CMK (cell line): ENCODE data around the gene MESP2.

Experiments used
- DNase-seq: peaks from one replicate; pipeline ENCODE4 v3.0.0-alpha.2; 2010; ENCODE audit warnings: low read depth

Gene MESP2

DNA sequence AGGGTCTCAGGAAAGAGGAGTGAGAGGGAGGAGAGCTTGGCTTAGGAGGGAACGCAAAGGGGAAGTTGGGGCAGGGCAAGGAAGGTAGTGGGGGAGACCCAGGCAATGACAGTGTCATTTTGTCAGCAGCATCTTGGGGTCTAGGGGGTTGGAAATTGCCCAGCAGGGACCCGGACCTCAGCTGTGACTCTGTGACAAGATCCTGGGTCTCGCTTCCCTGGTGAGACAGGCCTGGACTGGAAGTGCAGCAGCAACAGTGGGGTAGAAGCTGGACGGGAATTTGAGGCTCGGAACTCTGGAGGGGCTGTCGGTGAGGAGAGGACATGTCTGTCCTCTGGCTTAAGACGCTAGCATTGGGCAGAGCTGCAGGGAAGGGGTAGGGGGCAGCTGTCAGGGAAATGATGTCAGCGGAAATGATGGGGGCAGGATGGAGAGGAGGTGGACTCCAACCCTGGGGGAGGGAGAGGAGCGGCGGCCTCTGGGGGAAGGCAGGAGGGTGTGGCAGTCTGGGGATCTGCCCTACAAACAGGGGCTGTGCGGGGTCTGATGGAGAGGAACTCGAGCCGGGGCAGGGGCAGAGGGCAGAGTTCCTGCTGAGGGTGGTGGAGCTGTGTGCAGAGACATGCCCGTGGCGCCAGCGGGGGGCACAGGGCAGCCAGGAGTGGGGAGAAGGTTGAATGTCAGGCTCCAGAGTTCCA is 26.2 kb downstream of the MESP2 start:
- DNase-seq, result no peak

DNA sequence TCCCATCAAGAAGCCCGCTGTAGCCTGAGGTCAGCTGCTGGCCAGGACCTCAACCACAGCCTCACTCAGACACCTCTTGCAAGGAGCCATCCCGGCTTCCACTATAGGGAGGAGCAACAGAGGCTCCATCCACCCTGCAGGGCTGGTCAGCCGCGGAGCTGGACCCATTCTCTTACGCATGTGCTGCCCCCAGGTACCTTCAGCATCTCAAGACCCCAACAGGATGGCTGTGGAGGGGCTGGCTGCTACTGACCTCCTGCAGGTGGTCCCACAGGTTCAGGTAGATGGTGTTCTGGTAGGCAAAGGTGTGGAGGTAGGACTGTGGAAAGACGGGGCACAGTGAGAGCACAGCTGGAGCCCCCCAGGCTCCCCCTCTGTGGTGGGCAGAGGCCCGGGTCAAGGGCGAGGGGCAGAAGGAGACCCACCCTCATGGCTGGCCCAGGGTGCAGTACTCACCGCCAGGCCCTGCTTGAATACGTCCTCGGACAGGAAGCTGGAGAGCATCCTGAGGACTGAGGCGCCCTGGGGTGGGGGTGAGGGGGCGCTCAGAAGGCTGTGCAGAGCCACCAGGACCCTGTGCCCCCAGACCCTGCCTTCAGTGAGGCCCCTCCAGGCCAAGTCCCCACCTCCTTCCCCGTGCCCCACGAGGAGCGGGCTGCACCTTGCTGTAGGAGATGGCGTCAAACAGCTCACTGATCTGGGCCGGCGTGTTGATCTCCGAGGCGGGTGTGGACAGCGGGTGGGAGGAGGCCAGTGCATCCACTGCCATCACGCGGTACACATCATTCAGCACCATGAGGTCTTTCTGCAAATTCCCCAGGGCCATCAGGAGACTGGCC is 27.1 kb downstream of the MESP2 start:
- no peak for DNase-seq

DNA sequence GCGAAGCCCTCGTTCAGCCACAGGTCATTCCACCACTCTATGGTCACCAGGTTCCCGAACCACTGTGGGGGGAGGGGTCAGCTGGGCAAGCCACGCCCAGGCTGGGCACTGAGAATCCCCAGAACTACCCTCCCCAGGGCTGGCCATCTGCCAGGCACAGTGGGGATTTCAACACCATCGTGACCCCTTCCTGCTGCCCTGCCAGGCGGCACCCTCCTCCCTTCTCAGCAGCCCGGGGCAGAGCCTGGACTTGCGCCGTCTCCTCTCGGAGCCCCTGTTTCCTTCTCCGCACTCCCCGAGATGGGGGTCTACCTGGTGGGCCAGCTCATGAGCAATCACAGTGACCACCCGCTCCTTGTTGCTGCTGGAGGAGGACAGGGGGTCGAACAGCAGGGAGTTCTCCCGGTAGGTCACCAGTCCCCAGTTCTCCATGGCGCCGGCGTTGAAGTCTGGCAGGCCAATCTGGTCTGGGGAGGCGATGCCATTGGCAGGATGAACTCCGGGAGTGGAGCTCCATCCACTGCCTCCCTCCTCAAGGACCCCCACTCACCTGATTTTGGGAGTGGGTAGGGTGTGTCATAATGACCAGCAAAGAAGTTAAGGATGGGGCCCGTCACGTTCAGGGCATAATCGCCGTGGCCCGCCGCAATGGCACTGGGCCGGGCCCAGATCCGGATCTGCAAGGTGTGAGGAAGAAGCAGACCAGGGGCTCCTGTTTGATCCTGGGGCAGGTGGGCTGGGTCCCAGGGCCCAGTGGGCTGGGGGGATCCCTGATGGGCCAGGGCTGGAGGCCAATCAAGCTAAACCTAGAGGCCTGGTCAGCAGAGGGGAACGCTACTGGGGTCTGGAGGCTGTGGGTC is 28.0 kb downstream of the MESP2 start:
- no peak for DNase-seq

DNA sequence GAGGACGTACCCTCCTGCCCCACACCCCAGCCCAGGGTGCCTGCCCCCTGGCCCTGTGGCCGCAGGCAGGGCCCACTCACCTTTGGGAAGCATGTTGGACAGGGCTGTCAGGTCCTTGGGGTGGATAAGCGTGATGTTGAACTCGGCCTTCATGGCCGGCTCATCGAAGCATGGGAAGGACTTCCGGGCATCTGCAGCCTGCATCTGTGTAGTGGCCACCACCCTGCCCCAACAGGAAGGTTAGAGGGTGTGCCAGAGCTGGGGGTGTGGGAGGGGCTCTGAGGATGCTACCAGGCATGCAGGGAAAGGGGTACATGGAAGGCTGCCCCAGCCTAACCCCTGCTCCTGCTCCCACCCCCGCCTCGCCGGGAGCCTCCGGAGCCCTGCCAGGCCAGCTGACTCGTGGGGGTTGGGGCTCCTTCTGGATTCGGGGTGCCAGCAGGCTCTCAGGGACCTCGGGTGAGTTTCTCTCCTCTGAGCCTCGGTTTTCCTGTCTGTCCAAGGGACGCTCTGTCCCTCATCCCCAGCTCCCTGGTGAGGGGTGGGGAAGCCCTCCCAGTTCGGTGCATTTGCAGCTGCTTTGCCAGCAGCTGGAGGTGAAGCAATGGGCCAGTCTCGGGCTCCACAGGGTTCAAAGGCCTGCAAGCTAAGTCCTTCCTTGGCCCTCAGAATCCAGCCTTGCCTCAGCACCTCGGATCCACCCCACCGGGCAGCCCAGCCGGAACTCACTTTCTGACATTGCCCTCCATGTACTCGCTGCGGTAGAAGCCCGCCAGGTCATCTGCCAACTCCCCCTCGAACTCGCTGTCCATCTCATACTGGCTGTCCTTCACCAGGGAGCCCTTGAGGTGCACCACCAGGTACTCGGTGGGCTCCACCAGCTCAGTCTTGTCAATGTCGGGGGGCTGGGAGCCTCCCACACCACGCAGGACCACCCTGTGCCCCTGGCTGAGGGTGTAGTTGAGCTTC is 29.4 kb downstream of the MESP2 start:
- no peak for DNase-seq

DNA sequence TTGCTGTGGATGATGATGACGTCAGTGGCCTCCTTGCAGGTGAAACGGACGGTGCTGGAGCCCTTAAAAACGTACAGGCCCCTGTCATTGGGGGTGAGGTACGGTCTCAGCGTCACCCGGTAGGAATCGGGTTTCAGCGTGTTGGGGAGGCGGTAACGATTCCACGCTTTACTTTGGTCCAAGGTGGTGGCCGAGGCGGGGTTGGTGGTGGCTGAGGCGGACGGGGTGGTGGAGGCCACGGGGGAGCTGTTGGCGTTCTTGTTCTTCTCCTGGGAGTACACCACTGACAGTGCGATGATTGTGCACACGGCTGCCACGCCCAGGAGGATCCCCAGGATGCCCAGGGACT is 30.1 kb downstream of the MESP2 start:
- no peak for DNase-seq

DNA sequence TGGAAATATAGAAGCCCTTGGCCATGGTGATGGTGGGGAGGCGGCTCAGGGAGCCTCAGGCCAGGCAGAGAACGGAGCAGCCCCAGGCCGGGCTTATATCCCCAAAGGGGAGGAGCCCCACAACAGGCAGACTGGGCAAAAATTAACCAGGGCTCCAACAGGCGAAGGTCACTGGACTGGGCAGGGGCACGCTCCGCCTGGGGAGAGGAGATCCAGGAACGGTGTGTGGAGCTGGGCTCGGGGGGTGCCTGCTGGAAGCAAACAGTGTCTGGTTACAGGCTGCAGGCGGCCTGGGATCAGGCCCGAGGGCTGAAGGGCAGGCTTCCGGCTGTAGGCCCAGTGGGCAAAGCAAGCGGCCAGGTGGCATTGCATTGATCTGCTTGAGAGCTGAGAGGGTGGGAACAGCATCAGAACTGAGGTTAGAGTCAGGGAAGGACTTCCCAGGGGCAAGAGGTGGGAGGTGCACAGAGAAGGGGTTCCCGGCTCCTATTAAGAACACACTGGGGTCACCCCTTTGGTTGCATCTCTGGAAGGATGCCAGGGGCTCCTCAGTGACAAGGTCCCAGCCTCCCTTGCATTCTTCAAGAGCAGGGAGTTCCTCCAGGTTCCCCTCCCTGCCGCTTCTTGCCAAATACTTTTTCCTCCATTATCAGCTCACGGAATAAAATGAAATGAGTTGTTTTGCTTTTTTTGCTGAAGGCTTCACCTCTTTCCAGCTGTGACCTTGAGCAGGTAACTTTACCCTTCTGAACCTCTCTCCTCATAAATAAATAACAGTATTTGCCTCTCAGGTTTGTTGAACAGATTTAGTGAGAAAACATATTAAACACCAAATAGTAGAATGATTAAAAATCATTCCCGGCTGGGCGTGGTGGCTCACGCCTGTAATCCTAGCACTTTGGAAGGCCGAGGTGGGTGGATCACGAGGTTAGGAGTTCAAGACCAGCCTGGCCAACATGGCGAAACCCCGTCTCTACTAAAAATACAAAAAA is 30.7 kb downstream of the MESP2 start:
- no peak for DNase-seq

DNA sequence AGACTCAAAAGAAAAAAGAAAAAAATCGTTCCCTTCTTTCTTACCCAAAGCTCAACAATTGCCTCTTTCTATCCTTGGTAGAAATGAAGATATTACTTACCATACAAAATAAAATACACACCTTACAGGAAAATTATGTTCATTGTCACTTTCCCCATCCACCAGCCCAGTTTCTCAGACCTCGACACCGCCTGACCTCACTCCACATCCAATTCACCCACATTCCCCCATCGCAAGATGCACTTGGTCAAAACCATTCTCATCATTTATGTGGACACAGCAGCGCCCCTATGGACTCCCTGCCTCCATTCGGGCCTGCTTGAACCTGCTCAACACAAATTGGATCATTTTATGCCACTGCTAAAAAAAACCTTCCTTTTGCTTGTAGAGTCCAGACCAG is 31.6 kb downstream of the MESP2 start:
- no peak for DNase-seq

DNA sequence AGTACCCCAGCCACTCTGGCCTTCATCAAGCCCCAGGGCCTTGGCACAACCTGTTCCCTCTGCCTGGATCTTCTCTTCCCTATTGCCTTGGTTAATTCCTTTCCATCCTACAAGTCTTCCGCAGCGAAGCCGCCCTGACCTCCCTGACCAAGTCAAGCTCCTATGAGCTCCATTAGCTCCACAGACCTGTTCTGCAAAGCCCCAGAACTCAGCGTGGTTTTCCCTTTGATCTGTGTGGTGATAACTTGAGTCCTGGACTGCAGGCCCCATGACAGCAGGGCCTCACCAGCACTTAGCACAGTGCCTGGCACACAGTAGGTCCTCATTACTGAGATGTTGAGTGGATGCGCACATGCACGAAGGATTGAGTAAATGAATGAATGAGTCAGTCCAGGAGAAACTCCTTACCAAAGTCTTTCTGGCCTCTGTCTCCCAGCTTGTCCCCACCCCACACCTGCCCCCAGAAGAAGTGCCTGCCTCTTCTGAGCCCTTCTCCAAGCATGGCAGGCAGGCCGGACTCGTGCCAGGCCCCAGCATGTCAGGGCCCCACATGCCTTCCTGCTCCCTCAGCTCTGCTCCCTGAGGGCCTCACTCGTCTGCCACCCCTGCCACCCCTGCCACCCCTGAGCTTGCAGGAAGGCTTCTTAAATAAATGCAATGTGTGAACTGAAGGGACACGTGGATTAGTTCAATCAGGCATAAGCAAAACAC is 32.2 kb downstream of the MESP2 start:
- DNase-seq, result no peak

DNA sequence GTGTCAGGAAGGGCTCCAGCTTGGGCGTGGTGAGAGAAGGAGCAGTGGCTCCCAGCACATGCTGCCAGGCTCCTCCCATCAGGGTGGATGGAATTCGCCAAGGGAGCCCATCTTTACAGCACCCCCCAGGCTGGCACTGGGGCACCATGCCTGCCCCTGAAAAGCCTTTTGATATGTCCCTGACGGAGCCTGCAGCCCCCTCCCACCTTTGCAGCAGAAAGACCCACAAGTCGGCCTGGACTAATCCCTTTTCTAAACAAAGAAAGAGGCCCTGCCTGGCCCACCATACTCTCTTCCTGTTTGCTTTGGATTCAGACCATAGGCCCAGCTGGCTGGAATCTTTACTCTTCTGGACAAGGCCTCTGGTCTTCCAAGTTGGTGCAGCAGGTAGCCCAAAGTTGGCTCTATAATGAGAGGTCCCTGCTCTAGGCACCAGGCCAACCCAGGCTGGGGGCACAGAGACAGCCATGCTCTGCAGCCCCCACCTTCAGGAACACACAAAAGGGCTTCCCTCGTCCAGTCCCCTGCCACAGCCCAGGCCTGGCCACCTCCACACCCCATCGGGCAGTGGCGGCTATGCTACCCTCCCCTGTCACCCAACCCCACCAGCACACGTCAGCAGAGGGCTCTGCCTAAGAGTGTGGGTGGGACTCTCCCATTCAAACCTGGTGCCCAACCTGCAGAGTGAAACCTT is 33.1 kb downstream of the MESP2 start:
- no peak for DNase-seq

DNA sequence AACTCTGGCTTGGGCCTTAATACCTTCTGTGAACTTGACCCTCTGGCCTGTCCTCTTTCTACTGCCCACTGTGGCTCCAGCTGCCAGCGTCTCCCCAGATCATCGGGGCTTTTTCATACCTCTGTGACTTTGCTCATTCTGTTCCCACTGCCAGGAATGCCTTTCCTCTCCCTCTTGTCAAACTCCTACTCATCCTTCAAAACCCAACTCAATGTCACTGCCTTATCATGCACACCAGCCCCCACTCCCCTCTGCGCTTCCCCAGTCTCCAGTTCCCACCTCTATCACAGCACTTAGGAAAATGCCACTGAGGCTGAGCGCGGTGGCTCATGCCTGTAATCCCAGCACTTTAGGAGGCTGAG is 33.6 kb downstream of the MESP2 start:
- DNase-seq, result no peak

DNA sequence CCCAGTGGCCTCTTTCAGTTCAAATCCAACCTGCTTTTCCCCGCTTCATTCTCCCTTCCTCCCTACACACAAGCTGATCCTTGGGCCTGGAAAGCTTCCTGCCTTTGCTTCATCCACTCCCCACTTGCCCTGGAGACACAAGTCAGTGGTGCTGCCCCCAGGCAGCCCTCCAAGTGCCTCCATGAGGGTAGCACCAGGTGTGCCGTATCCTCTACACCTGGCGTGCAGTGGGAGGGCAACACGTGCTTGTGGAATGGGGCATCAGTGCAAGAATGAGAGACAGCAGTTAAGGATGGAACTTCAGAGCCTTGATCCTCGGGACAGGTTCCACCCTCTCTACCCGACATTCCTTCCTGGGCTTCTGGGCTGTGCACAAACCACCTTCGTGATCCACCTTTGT is 34.7 kb downstream of the MESP2 start:
- no peak for DNase-seq

DNA sequence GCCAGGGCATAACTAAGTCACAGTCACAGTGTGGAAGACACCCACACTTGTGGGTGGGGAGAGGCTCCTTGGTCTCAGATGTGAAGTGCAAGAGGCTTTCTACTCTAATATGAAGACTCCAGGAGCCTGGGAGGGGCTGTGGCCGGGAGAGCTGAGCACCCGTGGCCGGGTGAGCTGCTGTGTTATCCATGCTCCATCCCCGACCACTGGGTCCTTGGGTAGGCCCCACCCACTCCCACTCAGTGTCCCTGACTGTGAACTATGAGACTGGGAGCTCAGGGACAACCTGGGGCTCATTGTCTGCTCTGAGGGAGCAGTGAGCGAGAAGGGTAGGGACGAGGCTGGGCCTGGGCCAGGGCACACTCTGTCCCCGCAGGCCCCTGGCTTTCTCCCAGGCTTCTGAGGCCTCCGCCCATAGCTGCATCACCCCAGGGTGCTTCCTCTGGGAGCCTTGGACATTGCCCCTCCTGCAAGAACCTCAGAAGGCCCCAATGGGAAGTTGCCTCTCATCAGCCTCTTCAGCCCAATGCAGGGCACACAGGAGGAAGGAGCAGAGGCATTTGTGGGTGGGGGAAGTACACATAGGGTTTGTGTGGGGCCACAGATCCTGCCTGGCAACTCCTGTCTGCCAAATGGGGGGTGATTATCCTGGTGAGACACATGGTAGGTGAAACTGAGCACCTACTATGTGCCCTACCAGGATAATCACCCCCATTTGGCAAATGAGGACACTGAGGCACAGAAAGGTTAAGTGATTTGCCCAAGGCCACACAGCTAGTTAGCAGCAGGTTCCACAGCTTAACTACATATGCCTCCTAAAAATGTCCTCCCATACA is 36.1 kb downstream of the MESP2 start:
- DNase-seq, result peak; percentile 70

DNA sequence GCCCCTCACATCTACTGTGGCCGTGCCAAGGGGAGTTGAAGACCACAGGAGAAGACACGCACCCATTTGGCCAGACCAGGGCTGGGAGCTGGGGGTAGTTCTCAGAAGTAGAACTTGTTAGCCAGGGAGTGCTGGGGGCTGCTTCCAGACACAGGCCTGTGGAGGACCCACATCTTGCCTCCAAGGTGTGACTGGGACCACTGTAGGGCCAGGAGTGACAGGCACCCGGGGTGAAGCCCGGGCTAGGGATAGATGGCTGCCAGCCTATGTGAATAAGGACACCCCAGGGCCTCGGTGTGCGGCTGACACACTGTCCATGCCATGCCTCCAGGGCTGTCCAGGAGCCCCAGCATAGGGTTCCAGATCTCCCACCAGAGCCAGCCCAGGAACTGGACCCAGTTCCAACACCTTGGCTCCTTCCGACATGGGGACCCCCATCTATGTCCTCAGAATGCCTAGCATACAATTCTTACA is 36.8 kb downstream of the MESP2 start:
- DNase-seq, result no peak

DNA sequence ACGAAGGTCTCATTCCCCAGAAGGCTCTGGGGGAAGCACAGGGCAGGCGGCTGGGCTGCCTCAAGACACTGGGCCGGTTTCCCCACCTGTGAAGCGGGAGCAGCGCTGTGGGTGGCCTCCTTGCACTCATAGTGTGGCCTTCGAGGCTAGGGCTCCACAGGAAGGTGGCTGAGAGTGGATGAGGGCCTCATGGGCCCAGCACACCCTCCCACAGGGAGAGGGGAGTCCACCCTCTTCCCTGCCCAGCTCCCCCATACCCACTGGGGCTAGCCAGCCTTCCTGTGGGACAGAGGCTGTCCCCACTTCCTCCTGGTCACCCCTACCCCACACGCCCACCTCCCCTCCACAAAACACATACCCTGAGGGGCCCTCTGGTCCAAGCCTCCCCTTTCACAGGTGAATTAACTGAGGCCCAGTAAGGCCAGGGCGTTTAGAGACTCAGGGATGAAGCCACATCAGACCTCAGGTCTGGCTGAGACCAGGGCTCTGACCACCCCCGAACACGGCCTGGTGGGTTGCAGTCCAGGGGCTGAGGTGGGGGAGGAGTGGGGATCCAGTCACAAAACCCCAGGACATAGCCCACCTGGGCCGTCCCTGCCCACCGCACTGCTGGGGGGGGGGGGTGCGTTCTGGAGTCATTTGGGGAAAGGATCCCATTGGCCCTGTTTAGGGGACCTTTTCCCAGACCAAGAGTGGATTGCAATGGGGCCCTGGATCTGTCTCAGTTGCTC is 37.4 kb downstream of the MESP2 start:
- DNase-seq, result no peak

DNA sequence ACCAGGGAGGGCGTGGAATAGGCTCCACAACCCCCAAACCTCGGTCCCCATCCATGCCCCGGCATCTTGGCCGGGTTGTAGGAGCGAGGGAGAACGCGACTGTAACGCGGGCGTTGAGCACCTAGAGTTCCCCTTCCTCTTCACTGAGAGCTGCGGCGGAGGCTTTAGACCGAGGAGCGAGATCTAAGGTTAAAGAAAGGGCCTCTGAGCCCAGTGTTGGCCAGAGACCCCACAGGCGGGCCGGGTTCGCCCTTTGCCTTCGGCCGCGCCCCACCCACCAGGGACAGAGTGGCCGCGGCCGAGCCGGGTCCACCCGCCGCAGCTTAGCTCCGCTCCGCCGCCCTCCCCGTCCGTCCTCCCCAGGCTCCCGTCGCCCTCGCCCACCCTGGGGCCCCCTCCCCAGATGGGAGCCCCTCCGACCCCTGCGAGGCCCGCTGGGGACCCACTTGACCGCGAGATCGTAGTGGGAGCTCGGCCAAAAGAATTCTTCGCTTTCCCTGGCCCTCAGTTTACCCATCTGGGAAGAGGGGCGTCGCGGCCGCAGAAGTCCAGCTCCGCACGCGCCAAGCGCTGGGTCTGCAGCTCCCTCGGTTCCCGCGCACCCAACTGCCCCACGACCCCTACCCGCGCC is 38.1 kb downstream of the MESP2 start:
- DNase-seq, result no peak

DNA sequence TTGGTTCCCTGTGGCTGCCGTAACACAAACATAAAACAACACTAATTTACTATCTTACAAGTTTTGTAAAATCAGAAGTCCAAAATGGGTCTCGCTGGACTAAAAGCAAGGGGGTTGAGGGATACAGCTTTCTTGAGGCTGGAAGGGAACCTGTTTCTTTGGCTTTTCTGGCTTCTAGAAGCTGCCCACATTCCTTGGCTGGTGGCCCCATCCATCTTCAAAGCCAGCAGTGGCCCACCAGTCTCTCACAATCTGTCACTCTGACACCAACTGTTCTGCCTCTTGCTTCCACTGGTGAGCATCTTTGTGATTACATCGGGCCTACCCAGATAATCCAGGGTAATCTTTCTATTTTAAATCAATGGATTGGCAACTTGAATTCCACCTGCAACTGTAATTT is 39.6 kb downstream of the MESP2 start:
- DNase-seq, result no peak

DNA sequence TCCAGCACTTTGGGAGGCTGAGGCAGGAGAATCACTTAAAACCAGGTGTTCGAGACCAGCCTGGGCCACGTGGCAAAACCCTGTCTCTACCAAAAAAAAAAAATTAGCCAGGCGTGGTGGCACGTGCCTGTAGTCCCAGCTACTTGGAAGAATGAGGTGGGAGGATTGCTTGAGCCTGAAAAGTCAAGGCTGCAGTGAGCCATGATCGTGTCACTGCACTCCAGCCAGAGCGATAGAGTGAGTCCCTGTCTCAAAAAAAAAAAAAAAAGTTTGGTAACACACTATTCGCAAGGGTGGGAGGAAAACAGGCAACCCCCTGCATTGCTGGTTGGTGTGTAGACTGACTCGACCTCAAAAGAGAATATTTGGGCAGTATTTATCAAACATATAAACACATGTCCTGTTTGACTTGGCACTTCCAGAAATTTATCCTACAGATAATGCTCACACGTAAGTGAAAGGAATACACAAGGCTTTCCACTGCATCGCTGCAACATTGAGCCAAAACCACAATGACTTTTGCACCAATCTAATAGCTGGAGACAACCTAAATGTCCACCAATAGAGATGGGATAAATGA is 41.7 kb downstream of the MESP2 start:
- no peak for DNase-seq
